GM23248 (cell line): ENCODE data around the gene S100PBP. TPM values are rescaled to one million over a fixed set of nuclear protein-coding genes. Genes with fewer than 3 reads are reported as not detected.
A peak's percentile ranks its signal among the peaks of the same experiment; 100 is the strongest.
"Not testable (repeated sequence)": the region's sequence is repeated elsewhere in the genome, so short reads cannot be mapped to it uniquely, and the experiment has no call there.

Experiments used
- DNase-seq: peaks from one replicate; pipeline ENCODE4 v3.0.0-alpha.2; 2015
- H2AFZ ChIP-seq: fragments of 200-600 bp; sonication (generic); 2 replicates; pipeline ENCODE4 v1.6.1; 2016; ENCODE audit warnings: antibody characterized with exemption
- H3F3A ChIP-seq: fragments of 200-600 bp; sonication (generic); 2 replicates; pipeline ENCODE4 v1.6.1; 2016; ENCODE audit warnings: mild to moderate bottlenecking, antibody characterized with exemption, mixed run types; ENCODE audit not compliant: insufficient read depth
- H3K27ac ChIP-seq: fragments of 200-600 bp; sonication (generic); 2 replicates; pipeline ENCODE4 v1.5.1; 2016; ENCODE audit warnings: mild to moderate bottlenecking
- H3K27me3 ChIP-seq: fragments of 200-600 bp; sonication (generic); replicated peaks from 2 replicates; pipeline ENCODE4 v1.6.1; 2016; ENCODE audit warnings: mild to moderate bottlenecking; ENCODE audit not compliant: insufficient read depth
- H3K36me3 ChIP-seq: fragments of 200-600 bp; sonication (generic); 2 replicates; pipeline ENCODE4 v1.6.1; 2016; ENCODE audit warnings: low read depth, mild to moderate bottlenecking
- H3K4me1 ChIP-seq: fragments of 200-600 bp; sonication (generic); 2 replicates; pipeline ENCODE4 v1.6.1; 2016; ENCODE audit warnings: mild to moderate bottlenecking; ENCODE audit not compliant: insufficient read depth
- H3K4me2 ChIP-seq: fragments of 200-600 bp; sonication (generic); one replicate; pipeline ENCODE4 v1.6.1; 2016; ENCODE audit warnings: mild to moderate bottlenecking; ENCODE audit not compliant: unreplicated experiment
- H3K4me3 ChIP-seq: fragments of 200-600 bp; sonication (generic); 2 replicates; pipeline ENCODE4 v1.5.1; 2016; ENCODE audit warnings: mild to moderate bottlenecking
- H3K79me2 ChIP-seq: fragments of 200-600 bp; sonication (generic); 2 replicates; pipeline ENCODE4 v1.6.1; 2016; ENCODE audit warnings: mild to moderate bottlenecking; ENCODE audit not compliant: insufficient read depth
- H3K9ac ChIP-seq: fragments of 200-600 bp; sonication (generic); 2 replicates; pipeline ENCODE4 v1.6.1; 2016; ENCODE audit warnings: mild to moderate bottlenecking
- H3K9me2 ChIP-seq: fragments of 200-600 bp; sonication (generic); 2 replicates; pipeline ENCODE4 v1.6.1; 2016; ENCODE audit warnings: mixed run types, mild to moderate bottlenecking, moderate library complexity; ENCODE audit not compliant: insufficient read depth
- H3K9me3 ChIP-seq: fragments of 200-600 bp; sonication (generic); one replicate; pipeline ENCODE4 v1.6.1; 2017; ENCODE audit warnings: low read depth
- H4K20me1 ChIP-seq: fragments of 200-600 bp; sonication (generic); 2 replicates; pipeline ENCODE4 v1.6.0; 2016; ENCODE audit not compliant: insufficient read depth
- EZH2 ChIP-seq: fragments of 200-600 bp; sonication (generic); IDR thresholded peaks from 2 replicates; pipeline ENCODE4 v1.6.1; 2018; ENCODE audit warnings: antibody characterized with exemption, mild to moderate bottlenecking; ENCODE audit not compliant: insufficient read depth, poor library complexity, severe bottlenecking
- EZH2phosphoT487 ChIP-seq: fragments of 200-600 bp; sonication (generic); IDR thresholded peaks from 2 replicates; pipeline ENCODE4 v1.6.1; 2018; ENCODE audit warnings: antibody characterized with exemption, moderate library complexity, mild to moderate bottlenecking, low read depth; ENCODE audit not compliant: insufficient read depth
- WGBS, 2 experiments: methylation state at CpG; one replicate each; pipeline ENCODE4 v1.1.6; 2015 to 2017; ENCODE audit warnings: low lambda C conversion rate in 2 of 2, low coverage in 1 of 2; ENCODE audit errors: missing lambda C conversion rate in 2 of 2; 5-methylcytosine and 5-hydroxymethylcytosine counted together
- in situ Hi-C: fragments of 300-500 bp; cut with MboI; formaldehyde crosslinking; loops from 2 replicates; pipeline ENCODE4 v1.15.0; 2020
- polyA plus RNA-seq: library from polyadenylated mRNA; unstranded; fragments of >200 nt; fragmentation: Nextera tagmentation; extraction: Ambion mirVana; gene quantifications from 2 replicates; pipeline ENCODE4 v1.2.1, GENCODE V29; 2016
- total RNA-seq: library from RNA; depleted of rRNA; stranded (reverse); fragments of >200 nt; shearing (Covaris generic); gene quantifications from 2 replicates; pipeline ENCODE4 v1.2.3, GENCODE V29; 2014

S100PBP gene
- total and polyA plus RNA-seq, 2 experiments from 2014 or later = 15.7 to 25.2 TPM

DNA sequence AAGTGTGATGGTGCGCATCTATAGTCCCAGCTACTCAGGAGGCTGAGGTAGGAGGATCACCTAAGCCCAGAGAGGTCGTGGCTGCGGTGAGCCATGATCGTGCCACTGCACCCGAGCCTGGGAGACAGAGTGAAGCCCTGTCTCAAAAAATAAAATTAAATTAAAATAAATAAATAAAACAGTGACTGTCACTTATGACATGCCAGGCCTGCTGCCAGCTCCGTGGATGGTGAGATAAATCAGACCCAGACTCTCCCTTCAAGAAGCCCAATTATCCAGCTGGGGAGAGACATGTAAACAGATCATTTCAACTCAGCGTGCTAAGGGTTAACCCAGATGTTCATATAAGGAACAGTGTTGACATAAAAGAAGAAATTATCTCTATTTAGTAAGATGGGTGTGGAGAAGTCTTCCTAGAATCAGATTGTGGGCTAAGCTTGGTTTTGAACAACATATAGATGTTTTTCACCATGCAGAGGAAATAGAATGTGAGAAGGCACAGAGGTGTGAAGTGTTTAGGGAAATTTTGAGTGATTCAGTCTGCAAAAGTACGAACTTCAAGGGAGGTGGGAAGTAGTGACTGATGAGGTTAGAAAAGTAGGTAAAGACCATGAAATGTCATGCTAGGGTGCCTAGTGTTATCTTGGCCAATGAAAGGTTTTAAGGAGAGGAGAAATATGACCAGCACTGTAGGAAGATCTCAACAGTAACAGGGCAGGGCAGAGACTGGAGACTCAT is 18.6 kb upstream of the S100PBP start:
- TF ChIP-seq EZH2 (no peak), EZH2phosphoT487 (no peak)
- Histone ChIP-seq H3K4me2 (no peak overlapping the region), H3K79me2 (peaks cover 71% of the 10 kb centered on the region), H3K36me3 (peaks cover 57% of the 10 kb centered on the region), H2AFZ (no peak overlapping the region), H3K9me3 (no peaks in the 10 kb centered on the region), H3K9ac (no peak overlapping the region), H3K4me1 (peaks cover 16% of the 10 kb centered on the region), H3K27me3 (no peaks in the 10 kb centered on the region), H4K20me1 (no peaks in the 10 kb centered on the region; the same call in 1 of the 2 replicates), H3F3A (peaks cover 50% of the 10 kb centered on the region), H3K4me3 (no peak overlapping the region), H3K9me2 (no peaks in the 10 kb centered on the region), H3K27ac (peak overlapping the region; percentile 9; the same call in 1 of the 2 replicates)
- WGBS, 2 experiments = 74 to 76% methylated on average over 8 of the region's 8 CpGs
- in situ Hi-C loops = no loop called here
- no peak for DNase-seq

DNA sequence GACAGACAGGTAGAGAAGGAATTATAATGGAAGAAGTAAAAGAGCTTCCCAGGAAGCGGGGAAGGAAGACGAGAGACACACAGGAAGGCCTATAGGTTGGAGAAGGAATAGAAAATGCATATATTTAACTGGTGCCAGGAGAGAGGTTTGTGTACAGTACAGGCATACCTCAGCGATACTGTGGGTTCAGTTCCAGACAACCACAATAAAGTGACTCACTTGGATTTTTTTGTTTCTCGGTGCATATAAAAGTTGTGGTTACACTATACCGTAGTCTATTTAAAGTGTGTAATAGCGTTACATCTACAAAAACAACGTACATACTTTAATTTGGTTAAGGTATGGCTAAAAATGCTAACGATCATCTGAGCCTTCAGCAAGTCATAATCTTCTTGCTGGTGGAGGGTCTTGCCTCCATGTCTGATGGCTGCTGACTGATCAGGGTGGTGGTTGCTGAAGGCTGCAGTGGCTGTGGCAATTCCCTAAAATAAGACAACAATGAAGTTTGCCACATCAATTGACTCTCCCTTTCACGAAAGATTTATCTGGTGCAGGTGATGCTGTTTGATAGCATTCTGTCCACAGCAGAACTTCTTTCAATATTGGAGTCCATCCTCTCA is 16.2 kb upstream of the S100PBP start:
- no peaks in the 10 kb centered on the region; the same call in 1 of the 2 replicates for H4K20me1 ChIP-seq
- DNase-seq = no peak
- H3K9ac ChIP-seq = no peak overlapping the region
- peaks cover 49% of the 10 kb centered on the region for H3K36me3 ChIP-seq
- no peak overlapping the region for H3K4me3 ChIP-seq
- no peak overlapping the region for H3K4me2 ChIP-seq
- H3K9me2 ChIP-seq = no peaks in the 10 kb centered on the region
- H3K9me3 ChIP-seq = no peaks in the 10 kb centered on the region
- TF ChIP-seq EZH2 = no peak
- TF ChIP-seq EZH2phosphoT487 = no peak
- no peaks in the 10 kb centered on the region for H3K27me3 ChIP-seq
- peaks cover 73% of the 10 kb centered on the region for H3K79me2 ChIP-seq
- no peak overlapping the region for H2AFZ ChIP-seq
- WGBS, 2 experiments = 84 to 87% methylated on average over 9 of the region's 9 CpGs
- no peak overlapping the region for H3K27ac ChIP-seq
- in situ Hi-C loops = no loop called here
- peaks cover 8% of the 10 kb centered on the region for H3K4me1 ChIP-seq
- peaks cover 39% of the 10 kb centered on the region for H3F3A ChIP-seq

DNA sequence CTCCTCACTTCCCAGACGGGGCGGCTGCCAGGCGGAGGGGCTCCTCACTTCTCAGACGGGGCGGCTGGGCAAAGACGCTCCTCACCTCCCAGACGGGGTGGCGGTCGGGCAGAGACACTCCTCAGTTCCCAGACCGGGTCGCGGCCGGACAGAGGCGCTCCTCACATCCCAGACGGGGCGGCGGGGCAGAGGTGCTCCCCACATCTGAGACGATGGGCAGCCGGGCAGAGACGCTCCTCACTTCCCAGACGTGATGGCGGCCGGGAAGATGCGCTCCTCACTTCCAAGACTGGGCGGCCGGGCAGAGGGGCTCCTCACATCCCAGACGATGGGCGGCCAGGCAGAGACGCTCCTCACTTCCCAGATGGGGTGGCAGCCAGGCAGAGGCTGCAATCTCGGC is 13.0 kb upstream of the S100PBP start:
- H3K4me1 ChIP-seq, H3K9ac ChIP-seq, H3K27ac ChIP-seq, H2AFZ ChIP-seq, DNase-seq, in situ Hi-C loops, H3K27me3 ChIP-seq, H3K9me3 ChIP-seq, H4K20me1 ChIP-seq, H3K9me2 ChIP-seq, H3K4me3 ChIP-seq, H3K4me2 ChIP-seq: not testable (repeated sequence)
- WGBS, 2 experiments = 97 to 100% methylated on average over 11 to 25 of the region's 30 CpGs
- Histone ChIP-seq H3F3A (peaks cover 14% of the 10 kb centered on the region), H3K79me2 (peaks cover 82% of the 10 kb centered on the region), H3K36me3 (peaks cover 64% of the 10 kb centered on the region)

DNA sequence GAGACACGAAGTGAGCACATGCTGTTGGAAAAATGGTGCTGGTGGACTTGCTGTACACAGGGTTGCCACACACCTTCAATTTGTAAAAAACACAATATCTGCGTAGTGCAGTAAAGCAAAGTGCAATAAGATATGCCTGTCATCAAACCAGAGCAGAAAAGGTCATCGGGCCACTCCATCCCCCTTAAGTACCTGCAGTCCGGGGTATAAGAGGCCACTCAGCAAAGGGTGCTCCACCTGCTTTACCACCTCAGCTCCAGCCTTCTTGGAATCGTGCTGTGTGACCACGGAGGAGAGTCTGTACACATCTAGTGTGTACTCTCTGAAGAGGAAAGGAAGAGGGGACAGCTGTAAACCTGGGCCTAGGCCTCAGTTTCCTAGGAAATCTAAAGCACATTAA is 11.2 kb upstream of the S100PBP start:
- 94 to 98% methylated on average over 6 of the region's 6 CpGs for WGBS, 2 experiments
- Histone ChIP-seq H3K27me3 (no peaks in the 10 kb centered on the region), H3F3A (peaks cover 3% of the 10 kb centered on the region; the same call in 1 of the 2 replicates), H3K4me3 (no peak overlapping the region), H4K20me1 (peaks cover 9% of the 10 kb centered on the region; the same call in 1 of the 2 replicates), H3K4me1 (no peaks in the 10 kb centered on the region), H3K27ac (no peak overlapping the region), H3K9ac (no peak overlapping the region), H3K79me2 (peaks cover 82% of the 10 kb centered on the region), H3K9me2 (no peaks in the 10 kb centered on the region), H3K4me2 (no peak overlapping the region), H3K9me3 (no peaks in the 10 kb centered on the region), H2AFZ (no peak overlapping the region), H3K36me3 (peaks cover 62% of the 10 kb centered on the region)
- DNase-seq = no peak
- in situ Hi-C loops = no loop called here
- TF ChIP-seq EZH2phosphoT487 = no peak
- TF ChIP-seq EZH2 = no peak
